AG09319 (cell line): Measurements from ENCODE around the gene KCTD10.
"Not testable (repeated sequence)": the region's sequence is repeated elsewhere in the genome, so short reads cannot be mapped to it uniquely, and the experiment has no call there.

Source experiments
- DNase-seq: peaks from one replicate; pipeline ENCODE4 v3.0.0-alpha.2; 2010; ENCODE audit warnings: low read depth; ENCODE audit errors: extremely low read depth
- TF ChIP-seq, protein P1 (sequence below): IDR thresholded peaks from 2 replicates; pipeline ENCODE4 v1.5.1; 2011; ENCODE audit warnings: low read depth, mild to moderate bottlenecking, inconsistent platforms, low read length, moderate library complexity

KCTD10 gene

DNA sequence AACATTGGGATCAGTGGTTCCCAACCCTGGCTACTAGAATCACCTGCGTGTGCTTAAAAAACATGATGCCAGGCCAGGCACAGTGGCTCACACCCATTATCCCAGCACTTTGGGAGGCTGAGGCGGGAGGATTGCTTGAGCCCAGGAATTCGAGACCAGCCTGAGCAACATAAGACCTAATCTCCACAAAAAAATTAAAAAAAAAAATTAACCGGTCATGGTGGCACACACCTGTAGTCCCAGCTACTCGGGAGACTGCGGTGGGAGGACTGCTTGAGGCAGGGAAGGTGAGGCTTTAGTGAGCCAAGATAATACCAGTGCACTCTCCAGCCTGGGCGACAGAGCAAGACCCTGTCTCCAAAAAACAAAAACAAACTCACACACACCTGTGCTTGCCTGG lies 2.0 kb downstream of the KCTD10 start:
- no peak for DNase-seq
- TF ChIP-seq, protein P1, sequence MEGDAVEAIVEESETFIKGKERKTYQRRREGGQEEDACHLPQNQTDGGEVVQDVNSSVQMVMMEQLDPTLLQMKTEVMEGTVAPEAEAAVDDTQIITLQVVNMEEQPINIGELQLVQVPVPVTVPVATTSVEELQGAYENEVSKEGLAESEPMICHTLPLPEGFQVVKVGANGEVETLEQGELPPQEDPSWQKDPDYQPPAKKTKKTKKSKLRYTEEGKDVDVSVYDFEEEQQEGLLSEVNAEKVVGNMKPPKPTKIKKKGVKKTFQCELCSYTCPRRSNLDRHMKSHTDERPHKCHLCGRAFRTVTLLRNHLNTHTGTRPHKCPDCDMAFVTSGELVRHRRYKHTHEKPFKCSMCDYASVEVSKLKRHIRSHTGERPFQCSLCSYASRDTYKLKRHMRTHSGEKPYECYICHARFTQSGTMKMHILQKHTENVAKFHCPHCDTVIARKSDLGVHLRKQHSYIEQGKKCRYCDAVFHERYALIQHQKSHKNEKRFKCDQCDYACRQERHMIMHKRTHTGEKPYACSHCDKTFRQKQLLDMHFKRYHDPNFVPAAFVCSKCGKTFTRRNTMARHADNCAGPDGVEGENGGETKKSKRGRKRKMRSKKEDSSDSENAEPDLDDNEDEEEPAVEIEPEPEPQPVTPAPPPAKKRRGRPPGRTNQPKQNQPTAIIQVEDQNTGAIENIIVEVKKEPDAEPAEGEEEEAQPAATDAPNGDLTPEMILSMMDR = no peak

DNA sequence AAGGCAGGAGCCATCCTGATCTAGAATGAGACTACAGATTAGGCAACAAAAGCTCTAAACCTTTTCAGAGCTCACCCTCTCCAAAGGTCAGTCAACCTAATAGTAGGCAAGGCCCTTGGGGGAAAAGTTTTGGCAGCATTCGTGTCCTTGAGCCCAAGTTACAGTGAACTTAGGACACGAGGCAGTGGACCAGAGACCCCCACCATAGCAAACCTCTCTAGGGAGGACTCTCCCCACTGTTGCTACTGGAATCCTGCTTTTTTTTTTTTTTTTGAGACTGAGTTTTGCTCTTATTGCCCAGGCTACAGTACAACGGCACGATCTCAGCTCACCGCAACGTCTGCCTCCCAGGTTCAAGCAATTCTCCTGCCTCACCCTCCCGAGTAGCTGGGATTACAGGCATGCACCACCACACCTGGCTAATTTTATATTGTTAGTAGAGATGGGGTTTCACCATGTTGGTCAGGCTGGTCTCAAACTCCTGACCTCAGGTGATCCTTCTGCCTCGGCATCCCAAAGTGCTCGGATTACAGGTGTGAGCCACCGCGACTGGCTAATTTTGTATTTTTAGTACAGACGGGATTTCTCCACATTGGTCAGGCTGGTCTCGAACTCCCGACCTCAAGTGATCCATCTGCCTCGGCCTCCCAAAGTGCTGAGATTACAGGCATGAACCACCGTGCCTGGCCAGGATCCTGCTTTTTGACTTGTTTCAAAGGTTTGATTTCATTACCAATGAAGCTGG lies 3.4 kb downstream of the KCTD10 start:
- DNase-seq = not testable (repeated sequence)

DNA sequence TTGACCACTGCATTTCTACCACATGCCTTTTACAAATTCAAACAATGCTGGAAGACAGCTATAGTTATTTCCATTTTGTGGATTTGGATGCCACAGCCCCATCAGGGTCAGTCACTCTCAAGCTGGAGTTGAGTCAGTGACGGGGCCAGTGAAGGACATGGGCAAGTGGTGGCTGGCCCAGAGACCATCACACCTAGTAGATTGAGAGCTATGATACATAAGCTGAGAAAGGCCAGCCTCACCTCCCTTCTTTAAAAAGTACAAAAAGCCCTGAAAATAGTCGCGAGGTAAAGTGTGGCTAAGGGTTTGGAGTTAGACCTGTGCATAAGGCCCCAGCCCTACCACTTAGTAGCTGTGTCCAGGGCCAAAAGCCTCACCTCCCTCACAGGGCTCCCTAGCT lies 4.1 kb downstream of the KCTD10 start:
- TF ChIP-seq, protein P1 = no peak
- DNase-seq = no peak

DNA sequence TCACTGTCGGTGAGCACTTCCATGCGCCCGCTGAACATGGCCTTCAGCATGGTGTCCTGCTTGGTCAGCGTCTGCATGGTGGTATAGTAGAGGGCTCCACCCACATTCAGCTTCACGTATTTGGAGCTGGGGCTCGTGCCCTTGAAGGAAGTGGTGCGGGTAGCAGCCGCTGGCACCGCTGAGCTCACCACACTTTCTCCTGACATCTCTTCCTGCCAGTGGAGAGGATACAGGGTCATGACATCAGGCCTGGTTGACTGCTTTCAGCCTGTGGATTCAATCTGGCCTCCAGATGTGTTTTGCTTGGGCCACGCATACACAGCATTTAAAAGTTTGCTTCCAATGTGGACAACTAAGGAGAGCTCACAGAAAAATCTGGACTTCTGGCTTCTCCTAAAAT lies 7.6 kb downstream of the KCTD10 start:
- TF ChIP-seq, protein P1 = no peak
- DNase-seq = peak; percentile 67

DNA sequence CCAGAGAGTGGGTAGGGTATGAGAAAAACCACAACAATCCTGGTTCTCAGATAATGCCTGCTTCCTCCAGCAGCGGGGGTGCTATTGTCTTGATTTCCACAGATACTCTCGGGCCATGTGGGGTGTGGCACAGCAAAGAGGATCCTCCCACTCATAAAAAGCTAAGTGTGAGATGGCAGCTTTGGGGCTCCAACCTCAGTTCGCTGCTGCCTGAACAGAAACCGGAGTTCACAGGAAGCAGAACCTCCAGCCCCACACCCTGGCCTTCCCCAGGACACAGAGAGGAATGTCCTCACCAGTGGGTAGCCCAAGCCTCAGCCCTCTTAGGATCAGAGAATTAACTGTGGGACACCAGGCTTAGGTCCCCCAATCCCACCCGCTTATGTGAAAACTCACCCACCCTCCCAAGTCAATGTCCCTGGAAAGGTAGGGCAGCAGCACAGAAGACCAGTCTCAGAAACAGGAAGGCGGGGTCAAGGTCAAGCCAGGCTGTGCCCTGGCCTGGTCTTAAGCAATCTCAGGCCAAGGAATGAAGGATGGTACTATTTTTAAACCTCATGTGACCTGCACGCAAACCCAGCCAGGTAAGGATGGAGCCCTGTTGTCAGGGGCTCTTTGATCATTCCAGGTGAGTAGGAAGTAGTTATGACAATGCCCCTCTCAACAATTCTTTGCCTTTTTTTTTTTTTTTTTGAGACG lies 9.0 kb downstream of the KCTD10 start:
- TF ChIP-seq, protein P1 = no peak
- DNase-seq = no peak

DNA sequence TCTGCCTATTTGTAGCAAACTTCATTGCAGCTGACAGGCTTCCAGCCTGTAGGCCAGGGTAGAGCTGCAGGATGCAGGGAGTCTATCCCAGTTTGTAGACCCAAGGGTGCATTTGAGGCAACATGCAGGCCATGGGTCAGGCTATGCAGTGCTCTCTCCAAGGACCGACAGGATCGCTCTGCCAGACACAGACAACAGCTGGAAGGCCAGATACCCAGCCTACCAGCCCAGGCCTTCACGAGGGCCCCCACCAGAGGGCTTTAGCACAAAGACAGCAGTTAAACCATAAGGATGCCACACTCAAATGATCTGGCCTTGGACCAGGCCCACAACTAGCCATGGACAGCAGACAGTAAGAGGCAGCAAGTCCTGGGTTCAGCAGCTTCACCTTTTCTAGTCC lies 10.3 kb downstream of the KCTD10 start:
- DNase-seq = no peak
- TF ChIP-seq, protein P1 = no peak

DNA sequence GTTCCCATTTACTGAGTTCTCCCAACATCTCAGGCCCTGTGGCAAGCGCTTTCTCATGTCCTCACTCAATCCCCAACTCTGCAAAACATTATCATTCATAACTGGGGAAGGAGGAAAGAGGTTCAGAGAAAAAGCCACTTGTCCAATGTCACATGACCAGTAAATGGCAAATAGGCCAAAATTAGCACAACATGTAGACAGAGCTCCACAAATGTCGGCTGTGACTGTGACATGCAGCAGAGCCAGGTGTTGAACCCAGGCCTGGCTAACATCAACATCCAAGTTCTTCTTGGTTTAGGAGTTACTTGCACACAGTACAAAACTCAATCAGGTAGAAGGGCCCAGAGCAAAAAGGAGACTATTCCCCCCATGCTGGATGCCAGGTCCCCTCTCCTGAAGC lies 10.8 kb downstream of the KCTD10 start:
- TF ChIP-seq, protein P1 = no peak
- no peak for DNase-seq
